Fibroblast of mammary gland (primary cell): ENCODE data around the gene GSG1L2.

ENCODE experiments used
- DNase-seq: peaks from one replicate; pipeline ENCODE4 v3.0.0-alpha.2; 2010; ENCODE audit warnings: low read depth
- H3K4me3 ChIP-seq: 2 replicates; pipeline ENCODE4 v1.5.1; 2011; ENCODE audit warnings: low read depth, mild to moderate bottlenecking, low read length, moderate library complexity; ENCODE audit not compliant: control insufficient read depth
- TF ChIP-seq, protein P1 (sequence below): conservative IDR thresholded peaks from 2 replicates; pipeline ENCODE4 v1.5.1; 2011; ENCODE audit warnings: low read depth, low read length, inconsistent platforms; ENCODE audit not compliant: control insufficient read depth, insufficient read depth

GSG1L2 gene

GRCh38 chr17:9855036-9855435 is 33.2 kb upstream of the GSG1L2 start:
- TF ChIP-seq, protein P1, sequence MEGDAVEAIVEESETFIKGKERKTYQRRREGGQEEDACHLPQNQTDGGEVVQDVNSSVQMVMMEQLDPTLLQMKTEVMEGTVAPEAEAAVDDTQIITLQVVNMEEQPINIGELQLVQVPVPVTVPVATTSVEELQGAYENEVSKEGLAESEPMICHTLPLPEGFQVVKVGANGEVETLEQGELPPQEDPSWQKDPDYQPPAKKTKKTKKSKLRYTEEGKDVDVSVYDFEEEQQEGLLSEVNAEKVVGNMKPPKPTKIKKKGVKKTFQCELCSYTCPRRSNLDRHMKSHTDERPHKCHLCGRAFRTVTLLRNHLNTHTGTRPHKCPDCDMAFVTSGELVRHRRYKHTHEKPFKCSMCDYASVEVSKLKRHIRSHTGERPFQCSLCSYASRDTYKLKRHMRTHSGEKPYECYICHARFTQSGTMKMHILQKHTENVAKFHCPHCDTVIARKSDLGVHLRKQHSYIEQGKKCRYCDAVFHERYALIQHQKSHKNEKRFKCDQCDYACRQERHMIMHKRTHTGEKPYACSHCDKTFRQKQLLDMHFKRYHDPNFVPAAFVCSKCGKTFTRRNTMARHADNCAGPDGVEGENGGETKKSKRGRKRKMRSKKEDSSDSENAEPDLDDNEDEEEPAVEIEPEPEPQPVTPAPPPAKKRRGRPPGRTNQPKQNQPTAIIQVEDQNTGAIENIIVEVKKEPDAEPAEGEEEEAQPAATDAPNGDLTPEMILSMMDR: no peak

GRCh38 chr17:9854255-9854654 is 32.4 kb upstream of the GSG1L2 start:
- no peak for DNase-seq
- H3K4me3 ChIP-seq: no peak overlapping the region
- TF ChIP-seq, protein P1: no peak

More at GRCh38 chr17:9855036-9855435, 33.2 kb upstream of the GSG1L2 start:
- no peak for DNase-seq
- no peak overlapping the region for H3K4me3 ChIP-seq

- H3K4me3 ChIP-seq: no peak overlapping the region
- TF ChIP-seq, protein P1: no peak
- DNase-seq: no peak
Observed at GRCh38 chr17:9850151-9850550, 28.3 kb upstream of the GSG1L2 start.

DNA sequence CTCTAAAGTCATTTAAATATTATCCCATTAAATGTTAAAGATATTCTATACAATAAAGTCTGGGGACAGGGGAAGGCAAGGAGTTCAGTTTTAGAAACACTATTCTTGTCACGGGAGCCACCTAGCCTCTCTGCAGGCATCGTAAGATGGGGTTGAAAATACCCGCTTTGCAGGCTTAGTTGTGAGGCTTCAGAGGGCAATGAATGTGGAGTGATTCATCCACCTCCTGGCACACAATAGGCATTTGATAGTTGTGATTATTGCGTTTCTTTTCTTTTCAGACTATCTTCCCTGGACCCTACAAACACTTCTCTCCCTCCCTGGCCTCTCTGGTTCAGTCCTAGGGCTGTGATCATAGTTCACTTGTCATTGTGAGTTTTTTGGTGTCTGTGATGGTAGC is 23.4 kb upstream of the GSG1L2 start:
- H3K4me3 ChIP-seq: no peak overlapping the region
- TF ChIP-seq, protein P1: no peak

GRCh38 chr17:9844153-9844552 is 22.3 kb upstream of the GSG1L2 start:
- no peak for DNase-seq
- H3K4me3 ChIP-seq: no peak overlapping the region
- TF ChIP-seq, protein P1: no peak

More for the DNA sequence above, 23.4 kb upstream of the GSG1L2 start:
- no peak for DNase-seq

GRCh38 chr17:9843152-9844010 is 21.5 kb upstream of the GSG1L2 start:
- H3K4me3 ChIP-seq: no peak overlapping the region
- TF ChIP-seq, protein P1: no peak
- peak; percentile 26 for DNase-seq
